GM12878 (cell line): Measurements from ENCODE around the gene CCDC159.

ENCODE experiments used
- BHLHE40 ChIP-seq, 2 experiments: fragments of 450-650 bp in 1 of 2; IDR thresholded peaks; 2 replicates each; pipeline ENCODE4 v1.6.1; 2011 to 2017; ENCODE audit warnings: low read depth in 2 of 2, borderline replicate concordance in 1 of 2, improper control_type of control experiment in 1 of 2, low read length in 1 of 2, mild to moderate bottlenecking in 1 of 2
- BRCA1 ChIP-seq: IDR thresholded peaks from 2 replicates; pipeline ENCODE4 v1.6.1; 2011; ENCODE audit warnings: low read depth, low read length, improper control_type of control experiment
- CEBPB ChIP-seq, 2 experiments: fragments of 150-350 bp in 1 of 2; IDR thresholded peaks; 2 replicates each; pipeline ENCODE4 v1.6.1; 2012 to 2014; ENCODE audit warnings: low read depth in 2 of 2, low read length in 2 of 2, borderline replicate concordance in 1 of 2, inconsistent platforms in 1 of 2
- CHD4 ChIP-seq: fragments of 200-600 bp; sonication (generic); IDR thresholded peaks from 2 replicates; pipeline ENCODE4 v1.6.1; 2016; ENCODE audit warnings: mild to moderate bottlenecking
- EED ChIP-seq: sonication (generic); IDR thresholded peaks from 2 replicates; pipeline ENCODE4 v1.6.1; 2016; ENCODE audit warnings: antibody characterized with exemption, low read depth
- EZH2 ChIP-seq: IDR thresholded peaks from 2 replicates; pipeline ENCODE4 v1.6.1; 2012; ENCODE audit warnings: low read depth, mild to moderate bottlenecking, control low read depth, inconsistent platforms, low read length, borderline replicate concordance; ENCODE audit not compliant: control insufficient read depth
- HDAC2 ChIP-seq: fragments of 200-600 bp; sonication (generic); IDR thresholded peaks from 2 replicates; pipeline ENCODE4 v1.6.1; 2017
- MXI1 ChIP-seq: fragments of 150-350 bp; IDR thresholded peaks from 2 replicates; pipeline ENCODE4 v1.6.1; 2011; ENCODE audit warnings: low read depth, mild to moderate bottlenecking, inconsistent platforms, low read length, improper control_type of control experiment
- MYC ChIP-seq: IDR thresholded peaks from 2 replicates; pipeline ENCODE4 v1.6.1; 2011; ENCODE audit warnings: mild to moderate bottlenecking, low read length, moderate library complexity, inconsistent platforms; ENCODE audit not compliant: insufficient read depth, insufficient replicate concordance, insufficient read length, severe bottlenecking
- POLR2A ChIP-seq: IDR thresholded peaks from 2 replicates; pipeline ENCODE4 v1.6.1; 2011; ENCODE audit warnings: low read depth, mild to moderate bottlenecking, low read length
- ZNF274 ChIP-seq: IDR thresholded peaks from one replicate; pipeline ENCODE4 v1.8.0; 2011; ENCODE audit not compliant: insufficient read length, insufficient read depth
- TF ChIP-seq, protein P1 (sequence below), 3 experiments: IDR thresholded peaks in 2 of 3; conservative IDR thresholded peaks in 1 of 3; 2 replicates each; pipeline ENCODE4 v1.5.1; 2011; ENCODE audit warnings: low read depth in 3 of 3, low read length in 3 of 3, mild to moderate bottlenecking in 3 of 3, control low read depth in 2 of 3, moderate library complexity in 2 of 3, inconsistent platforms in 1 of 3, mixed read lengths in 1 of 3; ENCODE audit not compliant: control insufficient read depth in 2 of 3, insufficient read depth in 1 of 3; ENCODE audit errors: extremely low read depth in 1 of 3
- TF ChIP-seq, protein P2 (sequence below): IDR thresholded peaks from 2 replicates; pipeline ENCODE4 v1.6.1; 2011; ENCODE audit warnings: low read depth, mild to moderate bottlenecking, low read length, moderate library complexity, borderline replicate concordance; ENCODE audit errors: extremely low read depth

DNA sequence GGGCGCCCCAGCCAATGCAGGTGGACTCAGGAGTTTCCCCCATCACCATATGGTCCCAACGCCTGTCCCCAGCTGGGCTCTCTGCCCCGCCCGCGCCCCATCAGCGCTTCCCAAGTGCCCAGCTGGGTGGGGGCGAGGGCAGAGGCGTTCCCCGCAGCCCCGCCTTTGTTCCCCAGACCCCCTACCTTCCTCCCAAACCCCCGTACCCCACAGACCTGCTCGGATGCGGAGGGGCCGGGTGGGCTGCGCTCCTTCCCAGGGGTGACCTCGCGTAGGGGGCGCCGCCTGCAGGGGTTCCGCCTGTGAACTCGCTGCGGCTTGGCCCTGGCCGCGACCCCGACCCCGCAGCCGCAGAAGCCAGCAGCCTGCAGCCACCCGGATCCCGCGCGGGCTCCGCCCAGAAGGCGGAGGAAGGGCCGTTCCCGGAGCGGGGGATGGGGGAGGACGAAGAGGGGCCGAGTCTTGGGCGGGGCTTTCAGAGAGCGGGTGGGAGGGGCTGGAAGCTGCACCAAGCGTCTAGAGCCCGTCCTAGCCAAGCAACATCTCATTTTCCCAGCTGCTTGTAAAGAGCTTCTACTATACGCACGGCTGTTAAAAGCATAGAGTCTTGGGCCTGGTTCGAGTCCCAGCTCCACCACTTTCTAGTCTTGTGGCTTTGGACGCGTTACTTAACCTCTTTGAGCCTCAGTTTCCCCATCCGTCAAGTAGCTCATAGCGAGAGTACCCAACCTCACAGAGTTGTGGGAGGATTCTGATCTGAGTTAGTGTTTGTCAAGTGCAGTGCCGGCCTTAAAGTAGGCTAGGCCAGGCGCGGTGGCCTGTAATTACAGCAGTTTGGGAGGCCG is 6.8 kb upstream of the CCDC159 start, which contains the start of gene RAB3D:
- TF ChIP-seq, protein P1, sequence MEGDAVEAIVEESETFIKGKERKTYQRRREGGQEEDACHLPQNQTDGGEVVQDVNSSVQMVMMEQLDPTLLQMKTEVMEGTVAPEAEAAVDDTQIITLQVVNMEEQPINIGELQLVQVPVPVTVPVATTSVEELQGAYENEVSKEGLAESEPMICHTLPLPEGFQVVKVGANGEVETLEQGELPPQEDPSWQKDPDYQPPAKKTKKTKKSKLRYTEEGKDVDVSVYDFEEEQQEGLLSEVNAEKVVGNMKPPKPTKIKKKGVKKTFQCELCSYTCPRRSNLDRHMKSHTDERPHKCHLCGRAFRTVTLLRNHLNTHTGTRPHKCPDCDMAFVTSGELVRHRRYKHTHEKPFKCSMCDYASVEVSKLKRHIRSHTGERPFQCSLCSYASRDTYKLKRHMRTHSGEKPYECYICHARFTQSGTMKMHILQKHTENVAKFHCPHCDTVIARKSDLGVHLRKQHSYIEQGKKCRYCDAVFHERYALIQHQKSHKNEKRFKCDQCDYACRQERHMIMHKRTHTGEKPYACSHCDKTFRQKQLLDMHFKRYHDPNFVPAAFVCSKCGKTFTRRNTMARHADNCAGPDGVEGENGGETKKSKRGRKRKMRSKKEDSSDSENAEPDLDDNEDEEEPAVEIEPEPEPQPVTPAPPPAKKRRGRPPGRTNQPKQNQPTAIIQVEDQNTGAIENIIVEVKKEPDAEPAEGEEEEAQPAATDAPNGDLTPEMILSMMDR (IDR thresholded peaks at IDR 0.05 in 2 of 3, conservative IDR thresholded peaks at IDR 0.05 in 1 of 3; ENCODE audit: control insufficient read depth in 2 of 3, extremely low read depth in 1 of 3, insufficient read depth in 1 of 3, low read depth in 3 of 3, low read length in 3 of 3) = no peak
- TF ChIP-seq ZNF274 (no peak), MXI1 (no peak; the same call in 1 of the 2 replicates), BRCA1 (no peak), BHLHE40 (IDR thresholded peaks at IDR 0.05; ENCODE audit: borderline replicate concordance in 1 of 2, low read depth in 2 of 2, low read length in 1 of 2) (no peak), EZH2 (no peak), CEBPB (IDR thresholded peaks at IDR 0.05; ENCODE audit: borderline replicate concordance in 1 of 2, low read depth in 2 of 2, low read length in 2 of 2) (no peak), HDAC2 (no peak), CHD4 (no peak), MYC (no peak), EED (no peak), POLR2A (peak; percentile 80)
- TF ChIP-seq, protein P2, sequence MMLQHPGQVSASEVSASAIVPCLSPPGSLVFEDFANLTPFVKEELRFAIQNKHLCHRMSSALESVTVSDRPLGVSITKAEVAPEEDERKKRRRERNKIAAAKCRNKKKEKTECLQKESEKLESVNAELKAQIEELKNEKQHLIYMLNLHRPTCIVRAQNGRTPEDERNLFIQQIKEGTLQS = no peak
